Choroid plexus epithelial cell (primary cell): ENCODE data around the gene EXOC5.

Experiments
- DNase-seq: peaks from one replicate; pipeline ENCODE4 v3.0.0-alpha.2; 2010; ENCODE audit warnings: low read depth
- H3K4me3 ChIP-seq: 2 replicates; pipeline ENCODE4 v1.5.1; 2011; ENCODE audit warnings: low read depth, mild to moderate bottlenecking, control low read depth, low read length, moderate library complexity
- TF ChIP-seq, protein P1 (sequence below): conservative IDR thresholded peaks from 2 replicates; pipeline ENCODE4 v1.5.1; 2011; ENCODE audit warnings: low read depth, mild to moderate bottlenecking, control low read depth, inconsistent platforms, low read length, moderate library complexity

The EXOC5 gene

DNA sequence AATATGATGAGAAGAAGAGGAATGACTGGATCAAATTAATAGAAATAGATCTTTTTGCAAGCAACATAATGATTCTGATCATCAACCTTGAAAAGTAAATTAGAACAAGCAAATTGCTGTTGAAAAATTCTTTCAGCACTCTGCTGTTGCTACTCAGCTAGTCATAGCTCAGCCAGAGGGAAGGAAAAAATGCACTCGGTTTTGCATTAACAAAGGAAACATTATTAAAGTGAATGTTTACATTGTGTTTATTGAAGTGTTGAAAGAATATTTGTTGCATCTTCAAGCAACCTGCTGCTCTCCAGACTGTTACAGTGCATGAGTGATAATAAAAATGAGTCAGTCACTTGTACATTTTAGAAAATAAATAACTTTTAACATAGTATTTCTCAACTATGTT lies 26.5 kb upstream of the EXOC5 start:
- no peak for DNase-seq
- TF ChIP-seq, protein P1, sequence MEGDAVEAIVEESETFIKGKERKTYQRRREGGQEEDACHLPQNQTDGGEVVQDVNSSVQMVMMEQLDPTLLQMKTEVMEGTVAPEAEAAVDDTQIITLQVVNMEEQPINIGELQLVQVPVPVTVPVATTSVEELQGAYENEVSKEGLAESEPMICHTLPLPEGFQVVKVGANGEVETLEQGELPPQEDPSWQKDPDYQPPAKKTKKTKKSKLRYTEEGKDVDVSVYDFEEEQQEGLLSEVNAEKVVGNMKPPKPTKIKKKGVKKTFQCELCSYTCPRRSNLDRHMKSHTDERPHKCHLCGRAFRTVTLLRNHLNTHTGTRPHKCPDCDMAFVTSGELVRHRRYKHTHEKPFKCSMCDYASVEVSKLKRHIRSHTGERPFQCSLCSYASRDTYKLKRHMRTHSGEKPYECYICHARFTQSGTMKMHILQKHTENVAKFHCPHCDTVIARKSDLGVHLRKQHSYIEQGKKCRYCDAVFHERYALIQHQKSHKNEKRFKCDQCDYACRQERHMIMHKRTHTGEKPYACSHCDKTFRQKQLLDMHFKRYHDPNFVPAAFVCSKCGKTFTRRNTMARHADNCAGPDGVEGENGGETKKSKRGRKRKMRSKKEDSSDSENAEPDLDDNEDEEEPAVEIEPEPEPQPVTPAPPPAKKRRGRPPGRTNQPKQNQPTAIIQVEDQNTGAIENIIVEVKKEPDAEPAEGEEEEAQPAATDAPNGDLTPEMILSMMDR = no peak

DNA sequence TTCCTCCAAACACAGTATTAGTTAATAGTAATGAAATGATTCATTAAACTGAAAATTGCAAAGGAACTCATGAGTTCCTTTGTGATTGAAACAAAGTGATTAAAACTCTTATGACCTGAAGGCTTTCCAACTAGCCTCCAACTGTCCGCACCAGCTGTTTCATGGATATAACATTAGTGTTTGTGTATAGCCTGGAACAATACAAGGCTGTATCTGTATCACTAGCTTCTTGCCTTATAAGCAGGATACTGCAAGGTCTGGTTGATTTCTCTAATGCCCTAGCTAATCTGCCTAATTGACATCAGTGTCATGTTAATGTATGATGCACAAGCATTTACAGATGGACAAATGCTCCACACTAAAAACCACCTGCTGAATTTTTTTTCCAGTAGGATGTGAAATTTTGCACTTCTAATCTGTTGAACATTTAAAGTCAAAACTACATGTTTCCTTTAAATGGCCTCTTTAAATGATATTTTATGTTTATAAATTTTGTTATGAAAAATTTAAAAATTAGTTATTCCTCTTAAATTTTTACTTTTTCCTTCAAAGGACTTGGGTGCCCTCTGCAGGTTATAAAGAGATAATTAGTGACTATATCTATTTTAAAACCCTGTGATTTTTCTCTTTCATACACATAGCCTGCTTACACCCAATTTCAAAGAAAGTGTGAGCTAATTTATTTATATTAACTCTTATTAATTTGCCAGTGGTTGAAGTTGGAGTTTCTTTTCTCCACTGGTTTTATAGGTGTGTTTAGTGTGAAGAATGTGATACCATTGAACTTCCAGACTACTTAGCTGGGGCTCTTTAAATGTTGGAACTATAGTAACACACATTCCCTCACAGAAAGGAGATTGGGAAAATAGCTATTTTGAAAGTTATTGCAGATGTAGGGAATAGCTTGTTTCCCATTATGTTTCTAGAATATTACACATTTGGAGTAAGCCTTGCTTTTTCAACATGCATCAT lies 25.4 kb upstream of the EXOC5 start:
- DNase-seq = peak; percentile 54
- H3K4me3 ChIP-seq = no peak overlapping the region
- TF ChIP-seq, protein P1 = peak; percentile 44

More for the DNA sequence above, 26.5 kb upstream of the EXOC5 start:
- H3K4me3 ChIP-seq = no peak overlapping the region

DNA sequence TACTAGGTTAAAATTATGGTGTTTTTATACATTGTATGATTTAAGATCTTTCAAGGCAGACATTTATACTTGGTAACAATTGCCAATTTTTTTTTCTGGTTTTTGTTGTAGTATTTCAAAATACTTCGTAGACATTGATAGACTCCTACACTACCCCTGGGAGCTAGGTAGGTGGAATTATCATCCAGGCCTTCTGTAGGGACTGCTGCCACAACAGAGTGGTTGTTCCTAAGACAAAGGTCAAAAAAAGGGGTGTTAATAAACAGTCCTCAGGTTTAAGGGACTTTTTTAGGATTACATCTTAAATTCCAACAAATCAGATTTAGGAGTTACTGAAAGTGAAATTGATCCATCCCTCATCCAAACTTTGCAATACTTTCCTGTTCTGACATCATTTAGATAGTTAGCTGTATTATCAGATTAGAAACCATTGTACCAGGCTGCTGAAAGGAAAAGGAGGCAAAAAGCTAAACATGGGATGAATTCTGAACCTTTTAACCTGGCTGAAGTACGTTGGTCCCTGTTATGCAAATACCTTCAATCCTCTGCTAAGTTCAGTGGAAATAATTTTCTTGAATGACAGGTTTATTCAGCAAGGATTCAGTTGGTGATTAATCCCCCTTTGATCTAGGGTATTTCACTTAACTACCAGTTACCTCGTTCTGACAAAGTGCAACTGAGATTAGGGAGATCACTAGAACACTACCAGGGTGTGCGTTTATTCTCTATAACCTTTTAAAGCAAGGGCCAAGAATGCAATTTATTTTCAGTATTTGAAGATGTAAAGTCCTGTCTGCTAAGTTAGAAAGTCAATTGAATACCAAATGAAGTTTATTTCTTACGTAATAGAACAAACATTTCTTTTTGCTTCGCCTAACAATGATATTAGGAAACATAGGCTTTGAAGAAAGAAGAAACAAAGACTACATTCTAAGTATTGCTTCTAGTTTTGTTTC lies 23.3 kb upstream of the EXOC5 start:
- no peak overlapping the region for H3K4me3 ChIP-seq
- TF ChIP-seq, protein P1 = no peak
- DNase-seq = no peak

DNA sequence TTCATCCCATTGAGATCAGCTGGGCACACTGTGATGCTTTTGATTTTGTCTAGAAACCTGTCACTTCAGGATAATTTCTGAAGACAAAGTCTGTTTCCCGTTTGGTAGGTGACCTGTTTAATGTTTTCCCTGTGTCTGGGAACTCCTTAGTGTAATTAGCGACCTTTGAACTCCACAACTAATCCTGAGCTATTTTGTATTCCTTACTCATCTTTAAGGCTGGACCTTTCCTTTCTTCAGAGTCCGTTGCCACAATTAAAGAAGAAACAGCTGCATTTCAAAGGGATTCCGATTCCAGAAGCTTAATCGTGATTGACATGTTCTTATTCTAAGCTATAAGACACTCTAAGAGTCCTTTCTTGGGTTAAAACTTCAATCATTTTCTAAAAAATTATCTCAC lies 22.0 kb upstream of the EXOC5 start:
- H3K4me3 ChIP-seq = no peak overlapping the region
- TF ChIP-seq, protein P1 = no peak
- no peak for DNase-seq

DNA sequence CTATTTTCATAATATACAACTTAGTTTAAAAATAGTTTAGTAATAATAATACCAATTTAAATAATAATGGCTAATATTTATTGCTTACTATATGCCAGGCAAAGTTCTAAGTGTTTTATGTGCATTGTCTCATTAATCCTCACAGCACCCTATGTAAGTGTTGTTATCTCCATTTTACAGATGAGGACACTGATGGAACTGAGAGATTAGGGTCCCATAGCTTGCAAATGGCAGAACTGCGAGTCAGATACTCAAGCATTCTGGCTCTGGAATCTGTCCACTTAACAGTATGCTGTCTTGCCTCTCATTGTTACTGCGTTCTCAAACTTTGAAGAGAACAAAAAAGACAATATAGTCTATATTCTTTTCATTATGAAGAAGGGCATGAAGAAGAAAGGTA lies 19.0 kb upstream of the EXOC5 start:
- TF ChIP-seq, protein P1 = no peak
- no peak overlapping the region for H3K4me3 ChIP-seq

DNA sequence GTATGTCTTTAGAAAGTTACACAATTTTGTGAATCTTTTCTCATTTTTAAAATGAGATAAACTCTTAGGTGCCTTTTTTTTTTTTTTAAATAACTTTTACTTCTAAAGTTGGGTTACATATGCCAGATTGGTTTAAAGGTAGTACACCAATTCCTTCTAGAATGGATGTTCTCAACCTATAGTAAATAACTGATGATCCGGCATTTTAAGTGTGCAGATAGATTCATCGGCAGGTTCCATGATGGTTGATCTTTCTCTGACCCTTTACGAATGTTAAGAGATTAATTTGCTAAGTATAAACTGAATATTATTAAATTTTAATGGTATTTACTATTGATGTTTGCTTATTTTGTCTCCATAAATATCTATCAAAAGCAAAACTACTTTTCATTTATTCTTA lies 8.4 kb upstream of the EXOC5 start:
- DNase-seq = no peak
- no peak overlapping the region for H3K4me3 ChIP-seq
- TF ChIP-seq, protein P1 = no peak

More for the DNA sequence above, 19.0 kb upstream of the EXOC5 start:
- DNase-seq = no peak
